LNCaP clone FGC (cell line): ENCODE results near the gene TBX5.

ENCODE experiments used
- DNase-seq: peaks from one replicate; pipeline ENCODE4 v3.0.0-alpha.2; 2011; ENCODE audit warnings: low read depth
- H3K4me3 ChIP-seq: 2 replicates; pipeline ENCODE4 v1.5.1; 2011; ENCODE audit warnings: mild to moderate bottlenecking, low read depth, low read length, control low read depth
- CTCF ChIP-seq: IDR thresholded peaks from 2 replicates; pipeline ENCODE4 v1.5.1; 2012; ENCODE audit warnings: mild to moderate bottlenecking; ENCODE audit not compliant: control insufficient read depth, insufficient read depth; ENCODE audit errors: extremely low read depth

The TBX5 gene

GRCh38 chr12:114431902-114432301 lies 26.0 kb upstream of the TBX5 start:
- H3K4me3 ChIP-seq: no peak overlapping the region
- TF ChIP-seq CTCF: no peak
- DNase-seq: no peak

GRCh38 chr12:114430306-114430705 lies 24.4 kb upstream of the TBX5 start:
- no peak for DNase-seq
- no peak for TF ChIP-seq CTCF
- no peak overlapping the region for H3K4me3 ChIP-seq

GRCh38 chr12:114425031-114425626 lies 19.2 kb upstream of the TBX5 start:
- no peak for TF ChIP-seq CTCF
- H3K4me3 ChIP-seq: no peak overlapping the region
- no peak for DNase-seq

- no peak for TF ChIP-seq CTCF
- no peak overlapping the region for H3K4me3 ChIP-seq
- DNase-seq: no peak
These were observed 15.0 kb upstream of the TBX5 start for GRCh38 chr12:114420944-114421335.

GRCh38 chr12:114420182-114420943 lies 14.4 kb upstream of the TBX5 start:
- no peak for TF ChIP-seq CTCF
- DNase-seq: no peak
- H3K4me3 ChIP-seq: no peak overlapping the region

- no peak for TF ChIP-seq CTCF
- no peak for DNase-seq
- H3K4me3 ChIP-seq: no peak overlapping the region
These were observed 10.1 kb upstream of the TBX5 start for GRCh38 chr12:114416028-114416427.

GRCh38 chr12:114415525-114415868 lies 9.6 kb upstream of the TBX5 start:
- no peak overlapping the region for H3K4me3 ChIP-seq
- no peak for DNase-seq
- no peak for TF ChIP-seq CTCF
